GM19463 (cell line): ENCODE measurements around the gene C9orf50.
"Not testable (repeated sequence)": the region's sequence is repeated elsewhere in the genome, so short reads cannot be mapped to it uniquely, and the experiment has no call there.

Experiments
- ATAC-seq: cut with Tn5 transposase; IDR thresholded peaks from one replicate; pipeline ENCODE4 v1.9.1; 2021; ENCODE audit warnings: mild to moderate bottlenecking, moderate library complexity; ENCODE audit not compliant: unreplicated experiment

Gene C9orf50

GRCh38 chr9:129648764-129649115 is 27.8 kb upstream of the C9orf50 start:
- ATAC-seq = no peak

GRCh38 chr9:129648092-129648763 is 27.3 kb upstream of the C9orf50 start:
- ATAC-seq = no peak

GRCh38 chr9:129647635-129648034 is 26.7 kb upstream of the C9orf50 start:
- no peak for ATAC-seq

GRCh38 chr9:129646654-129647053 is 25.8 kb upstream of the C9orf50 start:
- no peak for ATAC-seq

- no peak for ATAC-seq
Measured at GRCh38 chr9:129646252-129646651, 25.4 kb upstream of the C9orf50 start.

- no peak for ATAC-seq
Measured at GRCh38 chr9:129644902-129645301, 24.0 kb upstream of the C9orf50 start.

GRCh38 chr9:129644365-129644764 is 23.5 kb upstream of the C9orf50 start:
- no peak for ATAC-seq

- no peak for ATAC-seq
Measured at GRCh38 chr9:129643706-129644105, 22.8 kb upstream of the C9orf50 start.

GRCh38 chr9:129641750-129642585 is 21.1 kb upstream of the C9orf50 start, which contains the start of gene ASB6:
Gene ASB6 (minus strand): TSS chr9:129642151. CDS start chr9:129641999, 152 bp downstream.
- peak; percentile 90 for ATAC-seq

GRCh38 chr9:129640871-129641749 is 20.2 kb upstream of the C9orf50 start:
- ATAC-seq = peak; percentile 6

- ATAC-seq = no peak
Measured at GRCh38 chr9:129640086-129640870, 19.4 kb upstream of the C9orf50 start.

- ATAC-seq = no peak
Measured at GRCh38 chr9:129639756-129640085, 18.8 kb upstream of the C9orf50 start.

GRCh38 chr9:129639034-129639630 is 18.2 kb upstream of the C9orf50 start:
- ATAC-seq = no peak

GRCh38 chr9:129637673-129638439 is 17.0 kb upstream of the C9orf50 start:
- no peak for ATAC-seq

- ATAC-seq = no peak
Measured at GRCh38 chr9:129637102-129637501, 16.2 kb upstream of the C9orf50 start.

- ATAC-seq = not testable (repeated sequence)
Measured at GRCh38 chr9:129636343-129636742, 15.4 kb upstream of the C9orf50 start.

GRCh38 chr9:129635099-129636065 is 14.5 kb upstream of the C9orf50 start:
- no peak for ATAC-seq

GRCh38 chr9:129633848-129634247 is 12.9 kb upstream of the C9orf50 start:
- ATAC-seq = no peak
